ENCODE data around the gene PRG3. TPM values are rescaled to one million over a fixed set of nuclear protein-coding genes. Genes with fewer than 3 reads are reported as not detected.
A peak's percentile ranks its signal among the peaks of the same experiment; 100 is the strongest.

The PRG3 gene
- total and polyA plus RNA-seq, 9 of the 15 experiments (the other 6 are each of a cell fraction or from before 2014, with no cell fraction given): 0.18 to 0.55 (median 0.38) TPM; not detected in 6

- TF ChIP-seq ZBTB40 (IDR thresholded peaks at IDR 0.05) (peak; percentile 77), ZBTB40 (CRISPR knock-in tag; IDR thresholded peaks at IDR 0.05) (no peak), PURB (CRISPR knock-in tag; IDR thresholded peaks at IDR 0.05; ENCODE audit: low read depth) (no peak), RNF219 (CRISPR knock-in tag; IDR thresholded peaks at IDR 0.05) (no peak), NR4A1 (CRISPR knock-in tag; IDR thresholded peaks at IDR 0.05) (no peak), NR4A1 (tag; IDR thresholded peaks at IDR 0.05) (no peak), SRSF7 (optimal IDR thresholded peaks at IDR 0.05; ENCODE audit: low read depth, low read length) (no peak), ZBTB12 (CRISPR knock-in tag; IDR thresholded peaks at IDR 0.05) (no peak), NONO (IDR thresholded peaks at IDR 0.05; ENCODE audit: low read depth in 2 of 2, low read length in 1 of 2) (peak in 1 of 2 experiments; percentile 47; a peak in 1 of 4 replicates), ATF6 (CRISPR knock-in tag; IDR thresholded peaks at IDR 0.05) (no peak), TEAD1 (CRISPR knock-in tag; IDR thresholded peaks at IDR 0.05) (no peak), HLTF (IDR thresholded peaks at IDR 0.05) (peak; percentile 79), JUNB (CRISPR knock-in tag; conservative IDR thresholded peaks at IDR 0.05) (no peak)
Observed at GRCh38 chr11:57426929-57427726, 46.2 kb upstream of the PRG3 start, which contains the start of gene SLC43A3 (continued).

Data from K562 (cell line).